Cortex of kidney (tissue), 1 donor: ENCODE measurements around the gene PDE2A.

Source experiments
- DNase-seq: peaks from one replicate; lab custom pipeline; 2025; lab: John Stamatoyannopoulos, UW

The PDE2A gene

DNA sequence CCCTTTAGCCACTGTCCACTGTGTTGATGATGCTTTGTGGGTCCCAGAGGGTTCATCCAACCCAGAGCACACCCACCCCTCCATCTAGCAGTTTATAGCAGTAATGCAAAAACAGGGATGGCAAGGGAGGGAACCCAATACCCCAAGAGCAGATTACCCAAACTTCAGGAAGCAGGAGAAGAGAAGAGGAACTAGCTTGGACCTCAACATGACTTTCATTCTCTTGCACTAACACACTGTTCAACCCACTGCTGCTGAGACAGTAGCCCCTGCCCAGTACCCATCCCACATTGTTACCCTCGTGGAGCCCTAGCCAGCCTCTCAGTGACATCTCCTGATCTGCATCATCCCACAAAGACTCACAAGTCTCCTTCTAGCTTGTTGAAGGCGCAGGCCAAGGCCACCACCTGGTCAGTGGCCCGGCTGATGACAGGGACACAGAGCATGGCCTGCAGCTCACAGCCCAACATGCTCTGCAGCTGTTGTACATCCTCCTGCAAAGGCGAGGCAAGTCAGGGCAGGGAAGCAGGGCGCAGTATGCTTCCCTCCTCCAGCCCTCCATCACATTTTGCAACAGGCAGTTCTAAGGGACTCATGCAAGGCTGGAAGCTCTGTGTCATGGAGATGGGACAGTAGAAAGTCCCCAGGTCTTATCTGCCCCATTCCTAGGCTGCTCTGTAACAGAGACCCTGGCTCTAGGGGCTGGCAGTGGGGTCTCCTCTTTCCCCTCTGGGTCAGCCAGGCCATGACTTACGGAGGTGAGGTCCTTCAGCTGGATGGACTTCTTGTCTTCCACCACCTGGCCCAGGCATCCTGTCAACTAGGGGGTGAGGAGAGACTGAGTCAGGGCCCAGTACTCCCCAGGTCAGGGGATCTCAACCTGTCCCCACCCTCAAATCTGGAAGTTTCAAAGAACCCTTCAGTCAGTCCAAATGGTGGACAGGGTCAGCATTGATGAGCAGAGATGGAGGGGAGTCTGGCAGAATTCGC lies 85.5 kb downstream of the PDE2A start:
- no peak for DNase-seq

DNA sequence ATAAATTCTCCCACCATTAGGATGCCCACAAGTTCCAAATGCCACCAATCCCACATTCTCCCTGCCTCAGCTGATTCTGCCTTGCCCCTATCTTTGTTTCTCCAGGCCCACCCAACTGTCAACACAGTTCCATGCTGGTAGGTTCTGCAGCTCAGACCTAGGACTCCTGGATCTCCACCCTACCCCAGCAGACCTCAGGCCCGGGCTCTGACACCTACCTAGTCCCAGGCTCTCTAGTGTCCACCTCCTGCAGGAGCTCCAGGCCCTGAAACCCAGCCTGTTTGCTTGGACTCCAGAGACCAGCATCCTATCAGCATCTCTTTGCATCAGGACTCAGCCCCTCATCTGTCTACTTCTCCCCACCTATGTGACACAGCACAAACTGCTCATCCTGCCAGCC lies 86.5 kb downstream of the PDE2A start:
- DNase-seq: no peak

DNA sequence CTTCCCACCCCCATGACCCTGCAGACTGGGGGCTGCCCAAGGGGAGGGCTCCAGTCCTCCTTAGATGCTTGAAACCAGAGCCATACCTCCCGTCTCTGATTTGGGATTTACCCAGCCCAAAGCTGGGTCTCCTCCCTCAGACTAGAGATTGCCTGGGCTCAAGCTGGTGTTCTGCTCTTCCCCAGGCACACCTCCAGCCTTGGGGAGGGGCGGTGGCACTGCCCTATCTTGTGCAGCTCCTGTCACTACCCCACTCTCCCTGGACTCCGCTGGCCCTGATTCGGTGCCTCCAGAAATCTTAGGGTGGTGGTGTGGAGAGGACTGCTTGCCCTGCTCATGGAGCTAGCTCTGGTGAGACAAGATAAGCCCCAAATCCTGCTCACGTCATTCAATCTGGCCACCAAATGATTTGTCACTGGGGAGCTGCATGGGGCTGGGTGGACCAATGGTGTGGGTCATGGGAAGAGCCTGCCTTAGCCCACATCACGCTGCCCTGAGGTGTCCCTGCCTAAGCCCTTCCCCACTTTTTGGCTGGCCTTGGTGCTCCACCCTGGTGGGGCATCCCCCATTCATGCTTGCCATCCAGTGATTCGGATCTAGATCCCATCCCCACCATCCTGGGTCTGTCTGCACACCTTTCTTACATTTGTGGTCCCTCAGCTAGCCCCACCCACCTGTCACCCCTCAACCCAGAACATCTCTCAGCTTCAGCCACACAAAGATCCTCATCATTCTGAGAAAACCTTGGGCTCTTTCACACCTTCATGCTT lies 87.7 kb downstream of the PDE2A start:
- DNase-seq: no peak

GRCh38 chr11:72585762-72586311 lies 88.4 kb downstream of the PDE2A start:
- no peak for DNase-seq

GRCh38 chr11:72584939-72585597 lies 89.2 kb downstream of the PDE2A start:
- DNase-seq: no peak

DNA sequence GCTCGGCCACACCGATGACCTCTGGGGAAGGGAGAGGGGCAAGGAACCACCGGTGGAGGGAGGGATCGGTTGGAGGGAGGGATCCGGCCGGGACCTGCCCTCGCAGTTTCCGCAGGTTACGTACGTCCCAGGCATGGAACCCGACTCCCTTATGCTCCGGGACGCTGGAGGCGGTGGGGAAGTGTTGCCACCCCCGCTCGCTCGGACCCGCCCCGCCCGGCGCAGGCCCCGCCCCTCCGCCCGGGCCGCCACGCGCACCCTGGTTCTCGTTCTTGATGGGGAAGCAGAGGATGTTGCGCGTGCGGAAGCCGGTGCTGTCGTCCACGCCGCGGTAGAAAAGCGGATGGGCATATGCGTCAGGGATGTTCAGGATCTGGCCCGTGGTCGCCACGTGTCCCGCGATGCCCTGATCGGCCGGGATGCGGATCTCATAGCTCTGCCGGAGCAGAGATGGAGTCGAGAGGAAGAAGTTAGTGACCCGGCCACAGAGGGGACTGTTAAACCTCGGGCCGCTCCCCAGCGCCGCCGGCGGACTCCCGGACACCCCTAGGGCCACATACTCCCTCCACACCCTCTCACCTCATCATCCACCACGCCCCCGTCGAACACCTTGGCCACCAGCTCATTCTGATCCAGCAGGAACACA lies 89.8 kb downstream of the PDE2A start:
- no peak for DNase-seq

GRCh38 chr11:72583616-72584292 lies 90.5 kb downstream of the PDE2A start:
- DNase-seq: no peak

DNA sequence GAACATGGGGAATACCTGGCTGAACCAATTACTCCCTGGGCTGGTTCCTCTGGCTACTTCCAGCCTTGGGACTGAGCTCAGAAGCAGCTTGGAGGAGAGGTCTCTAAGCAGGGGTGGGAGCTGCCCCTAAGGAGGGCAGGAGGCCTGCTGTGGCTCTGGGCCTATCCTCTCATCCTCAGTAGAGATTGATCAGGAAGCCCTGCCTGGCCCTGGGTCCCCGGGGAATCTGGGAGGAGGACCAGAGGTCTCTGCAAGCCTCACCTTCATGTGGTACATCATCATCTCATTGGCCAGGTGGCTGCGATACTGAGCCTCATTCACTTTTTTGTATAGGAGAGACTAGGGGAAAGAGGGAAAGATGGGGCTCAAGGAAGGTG lies 91.1 kb downstream of the PDE2A start:
- no peak for DNase-seq

DNA sequence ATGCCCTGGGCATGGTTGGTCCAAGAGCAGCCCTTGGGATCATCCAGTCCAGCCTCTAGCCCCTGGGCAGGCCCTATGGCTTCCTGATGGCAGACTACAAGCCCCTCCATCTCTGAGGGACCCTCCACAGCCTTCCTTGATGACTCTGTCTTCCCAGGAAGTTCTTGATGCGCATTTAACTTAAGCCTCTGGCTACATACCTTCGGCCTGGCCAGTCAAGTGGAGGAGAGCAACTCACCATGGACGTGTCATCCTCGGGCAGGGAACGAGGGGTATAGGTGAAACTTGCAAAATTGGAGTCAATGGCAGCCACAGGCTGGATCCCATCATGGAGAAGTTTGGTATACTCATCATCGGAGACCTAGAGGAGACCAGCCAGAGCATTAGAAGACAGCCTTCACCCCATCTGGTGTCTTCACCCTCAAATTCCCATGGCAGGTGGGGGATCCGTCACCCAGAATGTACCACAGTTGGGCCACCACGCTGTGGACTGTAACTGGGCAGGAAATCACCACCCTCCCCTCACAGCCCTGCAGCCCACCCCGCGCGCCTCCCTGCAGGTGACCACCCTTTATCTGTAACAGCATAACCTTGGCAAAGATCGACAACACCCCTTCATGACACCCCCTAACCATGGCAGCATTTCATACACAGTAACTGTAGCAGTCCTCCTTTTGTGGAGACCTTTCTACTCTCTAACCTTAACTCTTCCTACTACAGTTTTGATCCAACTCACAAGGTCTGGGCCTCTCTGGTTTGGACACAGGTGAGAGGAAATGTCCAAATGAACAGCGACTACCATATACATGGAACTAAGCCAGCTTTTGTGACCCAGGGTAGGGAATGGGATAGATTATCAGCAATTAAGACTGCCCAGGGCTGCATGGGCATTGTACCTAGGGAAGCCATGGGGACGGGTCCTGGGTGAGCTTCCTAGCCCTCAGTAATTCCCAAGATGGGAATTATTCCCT lies 91.7 kb downstream of the PDE2A start:
- no peak for DNase-seq

GRCh38 chr11:72581067-72581466 lies 93.2 kb downstream of the PDE2A start:
- no peak for DNase-seq

DNA sequence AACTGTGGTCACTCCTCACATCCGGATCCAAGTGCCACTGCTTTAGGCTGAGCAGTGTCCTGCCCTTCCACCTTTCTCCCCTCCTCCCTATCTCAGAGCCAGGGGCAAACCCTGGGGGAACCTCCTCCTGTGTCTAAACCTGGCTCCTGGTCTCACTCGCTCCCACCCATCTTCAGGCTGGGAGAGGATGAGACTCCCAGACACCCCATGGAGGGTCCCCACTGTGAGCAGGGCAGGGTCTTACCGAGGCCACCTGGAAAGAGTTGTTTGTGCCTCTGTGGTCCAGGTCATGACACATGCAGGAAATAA lies 93.6 kb downstream of the PDE2A start:
- no peak for DNase-seq

- DNase-seq: no peak
Observed at GRCh38 chr11:72579816-72580641, 94.2 kb downstream of the PDE2A start.

GRCh38 chr11:72578991-72579815 lies 95.0 kb downstream of the PDE2A start:
- no peak for DNase-seq

GRCh38 chr11:72578566-72578965 lies 95.7 kb downstream of the PDE2A start:
- no peak for DNase-seq

DNA sequence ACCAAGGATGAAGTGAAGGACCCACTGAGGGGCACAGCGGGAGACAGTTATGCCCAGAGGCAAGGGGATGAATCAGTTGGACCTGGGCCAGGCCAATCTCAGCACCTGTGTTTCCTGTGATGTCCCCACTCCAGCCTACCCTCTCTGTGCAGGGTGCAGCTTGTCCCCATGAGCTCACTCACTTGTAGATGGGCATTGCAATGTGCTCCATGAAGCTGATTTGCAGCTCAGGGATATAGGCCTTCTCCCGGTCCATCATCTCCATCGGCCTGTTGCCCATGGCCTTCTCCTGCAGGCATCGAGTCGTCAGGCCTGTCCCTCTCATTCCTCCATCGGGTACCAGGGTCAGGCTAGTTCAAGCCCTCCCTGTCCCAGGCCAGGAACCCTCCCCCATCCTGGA lies 96.2 kb downstream of the PDE2A start:
- no peak for DNase-seq

DNA sequence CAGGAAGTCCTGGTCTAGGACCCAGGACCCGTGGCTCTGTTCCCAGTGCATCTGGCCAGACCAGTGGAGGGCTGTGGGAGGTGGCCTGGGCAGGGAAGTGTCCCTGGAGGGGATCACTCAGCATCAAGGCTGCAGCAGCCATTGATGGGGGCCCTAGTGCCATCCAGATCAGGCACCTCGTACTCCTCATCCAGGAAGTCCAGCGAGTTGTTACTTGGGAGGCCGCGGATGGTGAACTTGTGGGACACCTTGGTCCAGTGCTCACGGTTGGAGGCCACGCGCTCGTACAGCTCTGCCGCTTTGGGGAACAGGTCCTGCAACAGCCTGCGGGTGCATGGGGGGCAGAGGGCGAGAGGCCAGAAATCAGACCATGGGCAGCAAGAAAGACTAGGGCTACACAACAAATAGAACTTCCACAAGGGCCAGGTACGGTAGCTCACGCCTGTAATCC lies 96.9 kb downstream of the PDE2A start:
- DNase-seq: no peak

GRCh38 chr11:72576661-72577060 lies 97.6 kb downstream of the PDE2A start:
- DNase-seq: no peak

GRCh38 chr11:72576243-72576595 lies 98.0 kb downstream of the PDE2A start:
- no peak for DNase-seq
